Left lung (tissue), 10 donors: Measurements from ENCODE around the gene GSTA1. TPM values are rescaled to one million over a fixed set of nuclear protein-coding genes. Genes with fewer than 3 reads are reported as not detected.
"Not testable (repeated sequence)": the region's sequence is repeated elsewhere in the genome, so short reads cannot be mapped to it uniquely, and the experiment has no call there.

Experiments
- ATAC-seq: fragments of 200-7000 bp; cut with Tn5 transposase; one replicate; pipeline ENCODE4 v1.9.1; 2020; ENCODE audit warnings: moderate library complexity
- DNase-seq, 4 donors: peaks; one replicate each; pipeline ENCODE4 v3.0.0-alpha.2; 2013 to 2020
- H3K27ac ChIP-seq, 2 donors: fragments of 200-600 bp; sonication (generic) in 1 of 2; one replicate each; pipeline versions ENCODE4 v1.5.0 to v1.8.0; 2020 to 2021
- H3K27me3 ChIP-seq, 2 donors: fragments of 200-600 bp; sonication (generic) in 1 of 2; one replicate each; pipeline versions ENCODE4 v1.5.0 to v1.8.0; 2020 to 2021
- H3K36me3 ChIP-seq, 2 donors: fragments of 200-600 bp; sonication (generic) in 1 of 2; one replicate each; pipeline versions ENCODE4 v1.5.0 to v1.8.0; 2020 to 2021
- H3K4me1 ChIP-seq, 2 donors: fragments of 200-600 bp; one replicate each; pipeline ENCODE4 v1.8.0; 2021
- H3K4me3 ChIP-seq, 2 donors: fragments of 200-600 bp; sonication (generic) in 1 of 2; one replicate each; pipeline versions ENCODE4 v1.5.0 to v1.8.0; 2020 to 2021; ENCODE audit warnings: mild to moderate bottlenecking in 1 of 2
- H3K9me3 ChIP-seq, 2 donors: fragments of 200-600 bp; sonication (generic) in 1 of 2; one replicate each; pipeline versions ENCODE4 v1.5.0 to v1.8.0; 2020 to 2021
- intact Hi-C, 2 donors: fragments of 100-400 bp; cut with DNase I; formaldehyde crosslinking; loops; one replicate each; pipeline versions ENCODE4 v1.11.2 to v1.14.2; 2022
- polyA plus RNA-seq, 6 donors: library from polyadenylated mRNA; unstranded; fragments of 120-200 nt; gene quantifications; one replicate each; pipeline ENCODE4 v1.2.1, GENCODE V29; 2013; ENCODE audit not compliant: insufficient read length in 6 of 6
- total RNA-seq, 2 donors: library from RNA; stranded (reverse); fragmentation: NEBNext Ultra II Directional; extraction: Animal tissue kit (Norgen Biotek cat#: 25700); gene quantifications; one replicate each; pipeline ENCODE4 v1.2.1, GENCODE V29; 2021
- TF ChIP-seq, protein P1 (sequence below), 2 donors: fragments of 200-600 bp; sonication (generic) in 1 of 2; IDR thresholded peaks; one replicate each; pipeline versions ENCODE4 v1.5.0 to v1.8.0; 2021; ENCODE audit warnings: antibody characterized with exemption in 2 of 2
- donor health status: DM: no; HTN: yes; CAD: no.
- donor health status: DM: no; HTN: no; CAD: no.

Gene GSTA1
- total and polyA plus RNA-seq, 8 donors, result 0.94 to 9.3 (median 3.9) TPM

DNA sequence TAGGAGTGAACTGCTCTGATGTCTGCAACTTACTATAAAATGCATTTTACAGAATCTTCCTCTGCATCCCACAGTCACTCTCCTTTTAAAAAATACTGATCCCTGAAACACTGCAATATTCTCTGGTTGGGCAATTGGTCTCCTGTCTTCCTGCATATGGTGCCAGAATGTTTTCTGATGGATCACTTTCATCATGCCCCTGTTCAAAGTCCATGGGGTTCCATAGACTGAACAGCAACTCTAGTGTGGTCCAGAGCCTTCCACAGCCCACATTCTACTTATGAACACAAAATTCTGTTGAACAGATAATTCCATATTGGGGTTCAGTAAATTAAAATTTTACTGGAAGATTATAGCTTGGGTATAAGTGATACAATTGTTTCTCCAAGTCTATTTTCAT is 51.3 kb downstream of the GSTA1 start:
- no peaks in the 10 kb centered on the region for H3K9me3 ChIP-seq
- H3K27ac ChIP-seq, result no peak overlapping the region
- no peaks in the 10 kb centered on the region for H3K27me3 ChIP-seq
- intact Hi-C loops, result no loop called here
- no peaks in the 10 kb centered on the region for H3K4me1 ChIP-seq
- TF ChIP-seq, protein P1, sequence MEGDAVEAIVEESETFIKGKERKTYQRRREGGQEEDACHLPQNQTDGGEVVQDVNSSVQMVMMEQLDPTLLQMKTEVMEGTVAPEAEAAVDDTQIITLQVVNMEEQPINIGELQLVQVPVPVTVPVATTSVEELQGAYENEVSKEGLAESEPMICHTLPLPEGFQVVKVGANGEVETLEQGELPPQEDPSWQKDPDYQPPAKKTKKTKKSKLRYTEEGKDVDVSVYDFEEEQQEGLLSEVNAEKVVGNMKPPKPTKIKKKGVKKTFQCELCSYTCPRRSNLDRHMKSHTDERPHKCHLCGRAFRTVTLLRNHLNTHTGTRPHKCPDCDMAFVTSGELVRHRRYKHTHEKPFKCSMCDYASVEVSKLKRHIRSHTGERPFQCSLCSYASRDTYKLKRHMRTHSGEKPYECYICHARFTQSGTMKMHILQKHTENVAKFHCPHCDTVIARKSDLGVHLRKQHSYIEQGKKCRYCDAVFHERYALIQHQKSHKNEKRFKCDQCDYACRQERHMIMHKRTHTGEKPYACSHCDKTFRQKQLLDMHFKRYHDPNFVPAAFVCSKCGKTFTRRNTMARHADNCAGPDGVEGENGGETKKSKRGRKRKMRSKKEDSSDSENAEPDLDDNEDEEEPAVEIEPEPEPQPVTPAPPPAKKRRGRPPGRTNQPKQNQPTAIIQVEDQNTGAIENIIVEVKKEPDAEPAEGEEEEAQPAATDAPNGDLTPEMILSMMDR (IDR thresholded peaks at IDR 0.05), result no peak
- DNase-seq (no peak), ATAC-seq (no peak)
- H3K4me3 ChIP-seq, result no peak overlapping the region
- no peaks in the 10 kb centered on the region for H3K36me3 ChIP-seq

DNA sequence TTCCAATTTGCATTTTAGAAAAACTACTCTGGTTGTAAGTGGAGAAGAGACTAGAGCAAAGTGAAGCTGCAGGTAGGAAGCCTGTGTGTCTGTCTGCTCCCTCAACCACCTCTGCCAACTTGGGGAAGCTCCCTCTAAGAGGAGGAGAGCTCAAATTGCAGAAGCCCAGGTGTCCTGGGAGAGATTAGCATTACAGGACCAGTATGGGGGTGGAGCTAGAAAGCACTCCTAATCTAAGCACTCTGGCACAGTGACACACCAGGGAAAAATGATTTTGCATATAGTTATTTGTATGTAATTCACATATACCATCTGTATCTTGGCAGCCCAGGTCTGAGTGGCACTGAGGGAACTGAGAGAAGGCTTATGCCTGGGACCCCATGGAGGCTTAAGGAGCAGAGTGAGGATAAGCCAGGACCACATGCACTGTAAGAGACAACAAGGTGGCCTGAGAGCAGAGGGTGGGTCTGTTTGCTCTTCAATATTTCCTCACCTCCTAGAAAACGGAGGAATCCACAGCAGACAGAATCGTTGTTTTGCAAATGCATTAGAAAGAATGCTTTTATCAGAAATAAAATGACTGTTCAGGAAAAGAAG is 54.0 kb downstream of the GSTA1 start:
- Histone ChIP-seq H3K36me3 (no peaks in the 10 kb centered on the region), H3K27me3 (no peaks in the 10 kb centered on the region), H3K4me3 (no peak overlapping the region), H3K27ac (no peak overlapping the region), H3K4me1 (no peaks in the 10 kb centered on the region), H3K9me3 (no peaks in the 10 kb centered on the region)
- DNase-seq (no peak), ATAC-seq (no peak)
- TF ChIP-seq, protein P1 (IDR thresholded peaks at IDR 0.05), result no peak
- intact Hi-C loops, result no loop called here

DNA sequence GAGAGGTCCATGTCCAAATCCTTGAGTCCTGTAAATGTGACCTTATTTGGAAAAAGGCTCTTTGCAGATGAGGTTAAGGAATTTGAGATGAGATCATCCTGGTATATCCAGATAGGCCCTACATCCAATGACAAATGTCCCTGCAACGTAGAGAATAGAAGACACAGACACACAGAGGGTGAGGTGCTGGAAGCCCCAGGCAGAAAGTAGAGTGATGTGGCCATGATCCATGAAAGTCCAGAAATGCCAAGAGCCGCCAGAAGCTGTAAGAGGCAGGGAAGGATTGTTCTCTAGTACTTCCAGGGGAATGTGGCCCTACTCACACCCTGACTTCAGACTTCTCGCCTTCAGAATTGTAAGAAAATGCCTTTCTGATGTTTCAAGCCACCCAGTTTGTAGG is 56.3 kb downstream of the GSTA1 start:
- H3K36me3 ChIP-seq, H3K27ac ChIP-seq, H3K4me3 ChIP-seq, H3K27me3 ChIP-seq, ATAC-seq, H3K9me3 ChIP-seq, intact Hi-C loops, H3K4me1 ChIP-seq, DNase-seq: not testable (repeated sequence)

DNA sequence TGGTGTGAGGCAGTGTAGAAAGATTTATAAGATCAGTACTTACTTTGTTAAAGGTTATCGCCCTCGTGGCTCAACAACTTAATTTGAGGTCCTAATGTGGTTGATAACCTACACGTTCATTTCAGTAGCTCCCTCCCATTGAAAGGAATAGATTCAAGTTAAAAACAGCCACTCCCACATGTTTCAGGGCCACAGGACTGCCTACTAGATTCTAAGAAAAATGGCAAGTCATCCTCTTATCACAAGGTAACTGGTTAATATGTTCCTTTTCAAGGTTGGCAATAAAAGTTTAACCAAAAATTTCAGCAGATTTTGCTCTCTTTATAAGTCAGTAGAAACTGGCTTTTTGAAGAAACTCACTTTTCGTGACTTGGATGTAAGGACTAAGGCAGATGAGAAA is 57.4 kb downstream of the GSTA1 start:
- intact Hi-C loops, result no loop called here
- H3K9me3 ChIP-seq, result no peaks in the 10 kb centered on the region
- H3K4me1 ChIP-seq, result no peaks in the 10 kb centered on the region
- no peak for ATAC-seq
- no peak overlapping the region for H3K27ac ChIP-seq
- H3K4me3 ChIP-seq, result no peak overlapping the region
- DNase-seq, result no peak
- H3K27me3 ChIP-seq, result no peaks in the 10 kb centered on the region
- TF ChIP-seq, protein P1 (IDR thresholded peaks at IDR 0.05), result no peak
- no peaks in the 10 kb centered on the region for H3K36me3 ChIP-seq

DNA sequence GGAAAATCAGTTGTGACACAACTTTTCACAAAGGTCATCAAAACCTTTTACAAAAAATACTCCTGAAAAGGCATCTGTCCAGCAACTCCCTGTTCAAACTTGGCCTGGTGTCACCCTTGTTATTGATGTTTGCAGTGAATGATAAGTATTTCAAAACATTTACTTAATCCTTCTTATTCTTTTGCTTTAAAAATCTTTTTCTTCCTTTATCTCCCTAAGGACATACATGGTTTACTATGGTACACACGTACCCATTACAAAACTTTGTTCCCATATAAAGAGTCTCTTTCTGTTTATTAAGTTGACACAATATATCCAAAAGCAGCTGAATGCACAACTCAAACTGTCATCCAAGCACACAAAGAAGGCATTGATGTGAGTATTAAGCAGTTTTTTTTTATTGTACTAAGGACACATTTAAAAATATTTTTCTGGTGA is 57.8 kb downstream of the GSTA1 start:
- ATAC-seq (no peak), DNase-seq (no peak)
- intact Hi-C loops, result no loop called here
- Histone ChIP-seq H3K4me1 (no peaks in the 10 kb centered on the region), H3K4me3 (no peak overlapping the region), H3K36me3 (no peaks in the 10 kb centered on the region), H3K27me3 (no peaks in the 10 kb centered on the region), H3K27ac (no peak overlapping the region), H3K9me3 (no peaks in the 10 kb centered on the region)
- TF ChIP-seq, protein P1 (IDR thresholded peaks at IDR 0.05), result no peak

DNA sequence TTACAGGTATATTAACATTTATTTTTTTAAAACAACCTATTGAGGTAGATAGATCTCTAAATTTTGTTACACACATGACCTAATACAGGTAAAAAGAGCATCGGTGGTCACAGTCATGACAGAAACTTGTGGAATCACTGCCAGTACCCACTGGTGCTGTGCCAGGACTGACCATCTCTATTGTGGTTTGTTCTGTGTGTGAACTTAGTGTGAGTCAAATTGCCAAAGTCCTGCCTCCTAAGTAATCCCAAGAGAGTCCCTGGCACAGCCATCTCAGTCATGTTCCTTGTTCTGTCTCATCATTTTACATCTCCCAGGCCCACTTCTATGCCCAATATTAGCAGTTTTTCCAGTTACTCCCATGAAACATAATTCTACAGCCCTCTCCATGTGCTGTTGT is 61.7 kb downstream of the GSTA1 start:
- Histone ChIP-seq H3K9me3 (peaks cover 0 to 5% of the 10 kb centered on the region in 2 donors), H3K27ac (no peak overlapping the region), H3K27me3 (no peaks in the 10 kb centered on the region), H3K4me3 (no peak overlapping the region), H3K4me1 (no peaks in the 10 kb centered on the region), H3K36me3 (no peaks in the 10 kb centered on the region)
- no peak for DNase-seq
- TF ChIP-seq, protein P1 (IDR thresholded peaks at IDR 0.05), result no peak
- ATAC-seq, result no peak
- intact Hi-C loops, result no loop called here
